NCI-H1092 treated with DMSO at 0.1 percent for 48 hours (cell line): Measurements from ENCODE around the gene MRPS26.
"Not testable (repeated sequence)": the region's sequence is repeated elsewhere in the genome, so short reads cannot be mapped to it uniquely, and the experiment has no call there.

Experiments
- DNase-seq: peaks from one replicate; lab custom pipeline; 2025; lab: John Stamatoyannopoulos, UW

Gene MRPS26

DNA sequence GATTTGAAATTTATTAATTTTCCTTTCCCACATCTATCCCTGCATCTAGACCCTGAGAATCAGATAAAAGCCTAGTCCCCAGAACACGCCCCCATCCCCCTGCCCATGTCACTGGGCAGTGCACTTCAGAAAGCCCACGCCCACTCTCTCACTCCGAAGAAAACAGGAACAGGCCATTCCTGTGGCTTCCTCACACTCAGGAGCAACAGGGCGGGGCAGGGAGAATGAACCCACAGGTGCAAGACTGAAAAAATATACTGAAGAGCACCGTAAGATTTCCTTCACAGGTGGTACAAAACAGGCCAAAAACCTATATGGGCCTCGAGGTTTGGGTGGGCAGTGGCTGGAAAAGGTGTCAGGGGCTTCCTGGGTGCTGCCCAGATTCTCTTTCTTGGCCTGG lies 29.0 kb downstream of the MRPS26 start:
- no peak for DNase-seq

DNA sequence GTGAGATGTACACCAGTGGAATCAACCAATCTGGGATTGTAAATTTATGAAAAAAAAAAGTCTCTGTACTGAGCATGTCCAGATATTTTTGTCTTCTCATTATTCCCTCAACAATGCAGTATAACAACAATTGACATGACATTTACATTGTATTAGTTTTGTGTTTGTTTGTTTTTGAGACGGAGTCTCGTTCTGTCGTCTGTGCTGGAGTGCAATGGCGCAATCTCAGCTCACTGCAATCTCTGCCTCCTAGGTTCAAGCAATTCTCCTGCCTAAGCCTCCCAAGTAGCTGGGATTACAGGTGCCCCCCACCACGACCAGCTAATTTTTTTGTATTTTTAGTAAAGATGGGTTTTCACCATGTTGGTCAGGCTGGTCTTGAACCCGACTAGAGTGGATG lies 29.5 kb downstream of the MRPS26 start:
- not testable (repeated sequence) for DNase-seq

GRCh38 chr20:3077618-3078134 lies 31.8 kb downstream of the MRPS26 start:
- DNase-seq, result no peak

GRCh38 chr20:3080939-3081388 lies 35.1 kb downstream of the MRPS26 start:
- no peak for DNase-seq

- no peak for DNase-seq
Observed at GRCh38 chr20:3081641-3082040, 35.8 kb downstream of the MRPS26 start.

DNA sequence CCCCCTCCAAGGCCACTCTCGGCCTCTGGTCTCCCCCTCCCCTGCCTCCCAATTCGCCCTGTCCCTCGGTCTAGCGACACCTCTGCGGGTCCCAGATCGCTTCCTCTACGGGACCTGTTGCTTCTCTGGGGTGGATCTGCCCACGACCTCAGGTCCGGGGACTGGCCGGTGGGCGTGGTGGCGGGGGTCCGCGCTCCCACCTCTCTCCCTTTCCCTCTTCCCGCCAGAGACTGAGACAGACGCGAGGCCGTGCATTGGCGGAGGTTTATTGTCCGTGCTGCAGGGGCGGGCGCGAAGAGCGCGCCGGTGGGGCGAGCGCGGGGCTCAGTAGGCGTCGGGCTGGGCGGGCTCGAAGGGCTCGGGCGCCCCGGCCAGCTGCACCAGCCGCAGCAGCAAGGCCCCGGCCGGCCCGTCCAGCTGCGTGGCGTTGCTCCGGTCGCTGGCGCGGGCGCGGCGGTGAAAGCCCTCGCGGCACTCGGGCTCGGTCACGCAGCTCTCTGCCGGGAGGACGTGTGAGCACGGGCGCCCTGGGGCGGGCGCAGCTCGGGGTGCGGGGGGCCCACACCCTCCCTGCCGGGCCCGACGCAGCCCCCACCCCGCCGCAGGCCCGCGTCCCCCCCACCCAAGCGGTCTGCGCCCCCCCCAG lies 36.6 kb downstream of the MRPS26 start:
- DNase-seq, result no peak

DNA sequence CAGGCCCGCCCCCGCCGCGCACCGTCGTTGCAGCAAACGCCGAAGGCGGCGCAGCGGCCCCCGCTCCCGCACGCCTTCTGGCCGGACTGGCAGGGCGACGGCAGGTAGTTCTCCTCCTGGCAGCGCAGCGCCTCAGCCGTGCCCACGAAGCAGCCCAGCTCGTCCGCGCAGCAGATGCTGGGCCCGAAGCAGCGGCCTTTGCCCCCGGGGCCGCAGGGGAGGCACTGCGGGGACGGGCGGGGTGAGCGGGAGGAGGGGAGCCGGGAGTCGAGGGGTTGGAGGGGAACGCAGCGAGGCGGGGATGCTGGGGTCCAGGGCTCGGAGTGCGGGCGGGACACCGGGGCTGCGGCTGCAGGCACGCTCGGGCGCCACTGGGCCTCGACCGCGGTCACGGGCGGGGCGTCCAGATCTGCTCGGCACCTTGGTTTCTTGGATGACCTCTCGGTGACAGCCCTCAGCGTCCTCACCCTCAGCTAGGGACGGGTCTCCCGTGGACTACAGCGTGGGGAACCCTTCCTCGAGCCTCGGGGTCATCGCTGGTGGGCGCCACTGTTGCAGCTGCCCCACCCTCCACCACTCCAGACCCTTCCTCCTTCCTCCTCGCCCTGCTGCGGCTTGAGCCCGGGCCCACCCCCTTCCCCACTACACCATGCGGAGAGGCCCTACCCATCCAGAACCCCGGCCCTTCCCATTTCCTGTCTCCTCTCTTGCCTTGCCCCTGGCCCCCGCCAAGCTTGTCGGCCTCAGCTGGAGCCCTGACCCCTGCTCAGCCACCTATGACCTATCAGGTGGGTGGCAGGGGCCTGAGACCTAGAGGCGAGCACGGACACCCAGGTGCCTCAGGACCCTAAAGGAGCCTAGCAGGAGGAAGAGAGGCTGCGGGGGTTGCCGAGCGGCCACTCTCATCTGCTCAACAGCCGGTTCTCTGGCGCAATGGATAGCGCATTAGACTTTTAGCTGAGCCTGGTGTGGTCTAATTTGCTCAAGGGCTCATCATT lies 37.4 kb downstream of the MRPS26 start:
- no peak for DNase-seq

- no peak for DNase-seq
Observed at GRCh38 chr20:3084283-3084985, 38.6 kb downstream of the MRPS26 start, which contains the start of gene AVP. Gene AVP, minus strand, starts transcription at chr20:3084724. Its CDS starts 50 bp downstream, at chr20:3084674.

DNA sequence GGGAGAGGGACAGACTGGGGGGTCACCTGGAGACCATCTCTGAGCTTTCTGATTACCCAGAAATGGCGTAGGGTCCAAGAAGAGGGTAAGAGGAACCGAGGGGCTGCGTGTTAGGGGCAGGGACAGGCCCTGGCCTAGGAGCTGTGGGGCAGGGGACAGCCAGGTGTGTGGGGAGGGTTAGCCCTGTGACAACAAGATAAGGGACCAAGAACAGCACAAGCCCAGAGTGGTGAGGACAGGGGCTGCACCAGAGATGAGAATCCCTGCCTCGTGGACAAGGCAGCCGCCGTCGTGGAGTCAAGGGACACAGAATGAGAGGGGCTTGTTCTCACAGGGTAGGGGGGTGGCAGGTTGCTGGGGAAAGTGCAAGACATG lies 39.1 kb downstream of the MRPS26 start:
- DNase-seq, result no peak

GRCh38 chr20:3085571-3086072 lies 39.8 kb downstream of the MRPS26 start:
- no peak for DNase-seq

DNA sequence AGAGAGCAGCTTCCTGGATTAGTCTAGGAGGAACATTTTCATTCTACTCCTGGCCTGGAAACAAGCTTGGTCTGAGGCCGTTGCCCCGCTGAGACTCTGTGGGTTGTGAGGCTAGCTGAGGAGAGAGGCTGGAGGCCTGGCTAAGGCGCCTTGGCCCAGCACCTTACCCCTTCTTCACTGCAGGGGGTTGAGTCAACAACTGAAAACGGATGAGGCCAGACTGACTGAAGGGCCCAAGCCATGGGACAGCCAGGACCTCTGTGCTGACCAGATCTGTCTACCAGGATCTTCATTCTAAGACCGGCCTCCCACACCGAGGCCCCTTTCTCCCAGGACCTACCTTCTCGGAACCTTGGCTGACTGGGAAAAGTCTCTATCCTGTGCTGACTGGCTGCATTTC lies 42.2 kb downstream of the MRPS26 start:
- no peak for DNase-seq

- DNase-seq, result no peak
Observed at GRCh38 chr20:3090565-3090964, 44.7 kb downstream of the MRPS26 start.

GRCh38 chr20:3092611-3093379 lies 46.9 kb downstream of the MRPS26 start:
- DNase-seq, result no peak

GRCh38 chr20:3093861-3094361 lies 48.1 kb downstream of the MRPS26 start:
- no peak for DNase-seq

DNA sequence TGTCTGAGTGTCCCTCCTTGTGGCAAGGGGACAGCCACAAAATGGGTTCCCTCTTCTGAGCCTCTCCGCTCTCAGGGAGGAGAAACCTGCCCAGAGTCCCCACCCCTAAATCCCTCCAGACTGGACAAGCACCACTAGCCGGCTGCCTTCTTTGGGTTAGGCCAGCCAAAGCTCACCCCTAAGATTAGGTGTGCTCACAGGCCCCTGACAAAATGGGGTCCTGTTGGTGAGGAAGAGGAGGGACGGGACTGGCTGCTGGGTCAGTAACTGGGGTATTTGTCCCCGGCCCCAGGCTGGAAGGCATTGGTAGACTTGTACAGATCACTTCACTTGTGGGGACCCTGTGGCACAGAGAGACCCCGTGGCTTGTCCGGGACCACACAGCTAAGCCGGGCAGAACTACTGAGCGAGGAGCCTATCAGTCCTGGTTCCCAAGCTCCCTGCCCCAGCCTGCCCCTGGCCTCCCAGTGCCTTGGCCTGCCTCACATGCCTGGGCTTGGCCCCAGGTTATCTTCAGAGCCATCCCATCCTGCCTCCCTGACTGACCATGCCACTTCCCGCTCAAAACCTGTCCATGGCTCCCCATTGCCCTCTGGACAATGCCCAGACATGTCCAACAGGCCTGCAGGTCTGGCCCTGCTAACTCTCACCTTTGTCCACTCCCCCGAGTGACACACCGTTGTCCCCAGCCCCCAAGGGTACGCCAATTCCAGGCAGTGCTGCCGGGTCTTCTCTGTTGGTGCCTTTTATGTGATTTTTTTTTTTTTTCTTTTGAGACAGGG lies 49.2 kb downstream of the MRPS26 start:
- DNase-seq, result no peak
